ENCODE results near the gene MTCH1.
A peak's percentile ranks its signal among the peaks of the same experiment; 100 is the strongest.

Gene MTCH1

GRCh38 chr6:36986704-36987047, 680 bp upstream of the MTCH1 start:
- Histone ChIP-seq H3K27me3 (ENCODE audit: control insufficient read depth, insufficient read depth, low read length, poor library complexity, severe bottlenecking) (no peaks in the 10 kb centered on the region), H3K9me3 (ENCODE audit: control insufficient read depth, low read length) (no peaks in the 10 kb centered on the region), H3K36me3 (ENCODE audit: control insufficient read depth, insufficient read depth, low read length) (no peaks in the 10 kb centered on the region), H3K4me1 (ENCODE audit: control insufficient read depth, insufficient read depth, low read length) (peaks cover 25% of the 10 kb centered on the region), H3K27ac (ENCODE audit: insufficient read depth, low read depth, low read length, poor library complexity, severe bottlenecking) (peak overlapping the region; percentile 70), H3K4me3 (ENCODE audit: insufficient read depth, low read depth, low read length) (peak overlapping the region; percentile 91)
- WGBS, 2 experiments = 8 to 9% methylated on average over 7 to 8 of the region's 8 CpGs

DNA sequence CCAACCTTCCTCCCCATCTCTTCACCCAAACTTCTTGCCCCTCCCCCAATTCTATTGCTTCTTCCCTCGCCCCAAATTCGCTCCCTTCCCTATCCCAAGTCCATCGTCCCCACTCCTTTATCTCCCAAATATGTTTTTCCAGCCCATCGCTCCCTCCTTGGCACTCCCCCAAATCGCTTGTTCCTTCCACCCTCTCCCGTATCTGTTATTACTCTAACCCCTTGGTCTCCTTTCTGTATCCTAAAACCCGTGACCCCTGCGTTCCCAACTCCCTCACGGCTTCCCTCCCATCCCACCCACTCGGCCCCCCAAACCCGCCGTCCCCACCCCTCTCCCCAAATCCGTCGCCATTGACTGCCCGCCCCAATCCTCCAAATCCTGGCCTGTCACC, 584 bp downstream of the MTCH1 start:
- peak overlapping the region; percentile 64 for H3K27ac ChIP-seq (ENCODE audit: insufficient read depth, low read depth, low read length, poor library complexity, severe bottlenecking)
- peaks cover 38% of the 10 kb centered on the region for H3K4me1 ChIP-seq (ENCODE audit: control insufficient read depth, insufficient read depth, low read length)
- no peaks in the 10 kb centered on the region for H3K36me3 ChIP-seq (ENCODE audit: control insufficient read depth, insufficient read depth, low read length)
- peak overlapping the region; percentile 91 for H3K4me3 ChIP-seq (ENCODE audit: insufficient read depth, low read depth, low read length)
- no peaks in the 10 kb centered on the region for H3K9me3 ChIP-seq (ENCODE audit: control insufficient read depth, low read length)
- H3K27me3 ChIP-seq (ENCODE audit: control insufficient read depth, insufficient read depth, low read length, poor library complexity, severe bottlenecking) = no peaks in the 10 kb centered on the region
- WGBS, 2 experiments = 0% methylated on average over 14 to 15 of the region's 15 CpGs

DNA sequence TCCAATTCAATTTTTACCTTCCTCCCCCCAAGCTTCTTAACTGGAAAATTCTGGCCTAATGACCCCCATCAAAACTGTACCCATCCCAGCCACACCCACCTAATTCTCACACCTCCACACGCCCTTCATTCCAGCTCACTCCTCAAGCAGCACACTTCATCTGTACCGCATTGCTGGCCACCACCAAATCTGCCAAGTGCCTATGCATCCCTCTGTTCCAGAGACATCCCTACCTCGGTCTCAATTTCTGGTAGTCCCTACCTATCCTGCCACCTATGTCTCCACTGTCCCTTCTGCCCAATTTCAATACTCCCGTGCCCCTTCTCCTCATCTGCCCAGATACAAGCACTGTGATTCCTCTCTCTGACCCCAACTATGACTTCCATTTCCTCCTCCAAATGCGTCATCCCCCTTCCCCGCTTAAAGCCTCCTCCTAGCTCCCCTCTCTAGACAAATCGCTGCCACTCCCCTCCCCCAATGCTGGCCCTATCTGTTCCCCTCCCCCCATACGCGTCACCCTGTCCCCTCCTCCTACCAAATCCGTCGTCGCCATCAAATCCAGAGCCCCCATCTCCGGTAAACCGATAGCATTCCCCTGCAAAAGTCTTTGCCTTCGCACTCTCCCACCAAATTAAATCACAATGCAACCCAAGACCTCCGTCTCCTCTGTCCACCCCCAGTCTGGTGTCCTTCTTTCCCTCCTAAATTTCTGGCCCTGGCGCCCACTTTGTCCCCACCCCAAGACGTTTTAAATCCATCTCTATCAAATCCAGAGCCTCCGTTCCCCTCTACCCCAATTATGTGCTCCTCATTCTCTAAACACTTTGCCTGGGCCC, 1.2 kb downstream of the MTCH1 start:
- 5 to 7% methylated on average over 19 of the region's 19 CpGs for WGBS, 2 experiments
- H3K27ac ChIP-seq (ENCODE audit: insufficient read depth, low read depth, low read length, poor library complexity, severe bottlenecking) = peak overlapping the region; percentile 38

DNA sequence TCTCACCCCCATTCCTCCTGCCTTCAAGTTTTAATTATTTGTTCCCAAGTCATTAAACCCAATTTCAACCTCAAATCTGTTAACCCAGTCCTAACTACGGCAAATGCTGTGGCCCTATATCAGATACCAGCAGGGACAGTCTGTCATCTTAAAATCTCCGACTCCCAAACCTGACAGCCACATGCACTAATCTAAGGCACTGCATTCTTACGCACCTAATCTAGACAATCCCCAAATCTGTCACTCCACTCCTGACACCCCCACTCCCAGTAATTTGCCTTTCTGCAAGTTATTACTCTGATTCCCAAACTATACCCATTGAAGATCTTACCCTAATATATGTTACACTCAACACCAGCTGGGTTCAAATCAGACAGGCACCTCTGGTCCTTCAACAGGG, 2.5 kb downstream of the MTCH1 start:
- peaks cover 39% of the 10 kb centered on the region for H3K4me1 ChIP-seq (ENCODE audit: control insufficient read depth, insufficient read depth, low read length)
- H3K4me3 ChIP-seq (ENCODE audit: insufficient read depth, low read depth, low read length) = no peak overlapping the region
- H3K27me3 ChIP-seq (ENCODE audit: control insufficient read depth, insufficient read depth, low read length, poor library complexity, severe bottlenecking) = no peaks in the 10 kb centered on the region
- no peak overlapping the region for H3K27ac ChIP-seq (ENCODE audit: insufficient read depth, low read depth, low read length, poor library complexity, severe bottlenecking)
- H3K36me3 ChIP-seq (ENCODE audit: control insufficient read depth, insufficient read depth, low read length) = peaks cover 3% of the 10 kb centered on the region
- 95 to 96% methylated on average over 3 of the region's 3 CpGs for WGBS, 2 experiments
- no peaks in the 10 kb centered on the region for H3K9me3 ChIP-seq (ENCODE audit: control insufficient read depth, low read length)

More for the DNA sequence above, 1.2 kb downstream of the MTCH1 start:
- Histone ChIP-seq H3K9me3 (ENCODE audit: control insufficient read depth, low read length) (no peaks in the 10 kb centered on the region), H3K27me3 (ENCODE audit: control insufficient read depth, insufficient read depth, low read length, poor library complexity, severe bottlenecking) (no peaks in the 10 kb centered on the region), H3K36me3 (ENCODE audit: control insufficient read depth, insufficient read depth, low read length) (no peaks in the 10 kb centered on the region), H3K4me1 (ENCODE audit: control insufficient read depth, insufficient read depth, low read length) (peaks cover 39% of the 10 kb centered on the region), H3K4me3 (ENCODE audit: insufficient read depth, low read depth, low read length) (peak overlapping the region; percentile 91)

- WGBS, 2 experiments = 77 to 78% methylated on average over 14 of the region's 14 CpGs
- no peaks in the 10 kb centered on the region for H3K27me3 ChIP-seq (ENCODE audit: control insufficient read depth, insufficient read depth, low read length, poor library complexity, severe bottlenecking)
- no peaks in the 10 kb centered on the region for H3K9me3 ChIP-seq (ENCODE audit: control insufficient read depth, low read length)
- no peak overlapping the region for H3K4me3 ChIP-seq (ENCODE audit: insufficient read depth, low read depth, low read length)
- H3K4me1 ChIP-seq (ENCODE audit: control insufficient read depth, insufficient read depth, low read length) = peaks cover 35% of the 10 kb centered on the region
- H3K27ac ChIP-seq (ENCODE audit: insufficient read depth, low read depth, low read length, poor library complexity, severe bottlenecking) = no peak overlapping the region
- peaks cover 27% of the 10 kb centered on the region for H3K36me3 ChIP-seq (ENCODE audit: control insufficient read depth, insufficient read depth, low read length)
Measured at GRCh38 chr6:36980876-36981619, 4.9 kb downstream of the MTCH1 start.

DNA sequence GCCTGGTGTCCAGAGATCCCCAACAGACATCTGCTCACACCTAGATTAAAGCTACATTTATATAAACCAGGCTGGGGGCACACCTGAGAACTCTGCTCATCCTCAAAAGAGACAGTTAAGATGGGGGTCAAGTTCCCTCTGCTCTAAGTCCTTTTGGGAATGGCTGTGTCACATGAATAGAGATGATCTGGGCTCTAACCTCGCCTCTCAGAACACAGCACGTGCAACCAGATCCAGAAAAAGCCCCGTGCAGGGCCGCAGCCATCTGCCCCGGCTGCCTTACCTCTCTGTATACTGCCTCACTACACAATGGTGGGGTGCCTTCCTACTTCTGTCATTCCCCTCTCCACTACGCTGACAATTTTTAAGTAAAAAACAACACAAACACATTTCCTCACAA, 5.9 kb downstream of the MTCH1 start:
- Histone ChIP-seq H3K36me3 (ENCODE audit: control insufficient read depth, insufficient read depth, low read length) (peaks cover 37% of the 10 kb centered on the region), H3K4me1 (ENCODE audit: control insufficient read depth, insufficient read depth, low read length) (peaks cover 35% of the 10 kb centered on the region), H3K27ac (ENCODE audit: insufficient read depth, low read depth, low read length, poor library complexity, severe bottlenecking) (no peak overlapping the region), H3K27me3 (ENCODE audit: control insufficient read depth, insufficient read depth, low read length, poor library complexity, severe bottlenecking) (no peaks in the 10 kb centered on the region), H3K9me3 (ENCODE audit: control insufficient read depth, low read length) (no peaks in the 10 kb centered on the region), H3K4me3 (ENCODE audit: insufficient read depth, low read depth, low read length) (no peak overlapping the region)
- WGBS, 2 experiments = 90 to 93% methylated on average over 6 of the region's 6 CpGs

GRCh38 chr6:36979347-36979742, 6.7 kb downstream of the MTCH1 start:
- Histone ChIP-seq H3K4me1 (ENCODE audit: control insufficient read depth, insufficient read depth, low read length) (peaks cover 31% of the 10 kb centered on the region), H3K36me3 (ENCODE audit: control insufficient read depth, insufficient read depth, low read length) (peaks cover 45% of the 10 kb centered on the region), H3K27me3 (ENCODE audit: control insufficient read depth, insufficient read depth, low read length, poor library complexity, severe bottlenecking) (no peaks in the 10 kb centered on the region), H3K4me3 (ENCODE audit: insufficient read depth, low read depth, low read length) (no peak overlapping the region), H3K9me3 (ENCODE audit: control insufficient read depth, low read length) (no peaks in the 10 kb centered on the region), H3K27ac (ENCODE audit: insufficient read depth, low read depth, low read length, poor library complexity, severe bottlenecking) (no peak overlapping the region)
- WGBS, 2 experiments = 88% methylated on average over 3 to 4 of the region's 4 CpGs

GRCh38 chr6:36978421-36979346, 7.3 kb downstream of the MTCH1 start:
- no peaks in the 10 kb centered on the region for H3K27me3 ChIP-seq (ENCODE audit: control insufficient read depth, insufficient read depth, low read length, poor library complexity, severe bottlenecking)
- H3K4me1 ChIP-seq (ENCODE audit: control insufficient read depth, insufficient read depth, low read length) = peaks cover 24% of the 10 kb centered on the region
- H3K36me3 ChIP-seq (ENCODE audit: control insufficient read depth, insufficient read depth, low read length) = peaks cover 48% of the 10 kb centered on the region
- no peak overlapping the region for H3K4me3 ChIP-seq (ENCODE audit: insufficient read depth, low read depth, low read length)
- no peak overlapping the region for H3K27ac ChIP-seq (ENCODE audit: insufficient read depth, low read depth, low read length, poor library complexity, severe bottlenecking)
- 92 to 96% methylated on average over 11 of the region's 11 CpGs for WGBS, 2 experiments
- H3K9me3 ChIP-seq (ENCODE audit: control insufficient read depth, low read length) = no peaks in the 10 kb centered on the region

DNA sequence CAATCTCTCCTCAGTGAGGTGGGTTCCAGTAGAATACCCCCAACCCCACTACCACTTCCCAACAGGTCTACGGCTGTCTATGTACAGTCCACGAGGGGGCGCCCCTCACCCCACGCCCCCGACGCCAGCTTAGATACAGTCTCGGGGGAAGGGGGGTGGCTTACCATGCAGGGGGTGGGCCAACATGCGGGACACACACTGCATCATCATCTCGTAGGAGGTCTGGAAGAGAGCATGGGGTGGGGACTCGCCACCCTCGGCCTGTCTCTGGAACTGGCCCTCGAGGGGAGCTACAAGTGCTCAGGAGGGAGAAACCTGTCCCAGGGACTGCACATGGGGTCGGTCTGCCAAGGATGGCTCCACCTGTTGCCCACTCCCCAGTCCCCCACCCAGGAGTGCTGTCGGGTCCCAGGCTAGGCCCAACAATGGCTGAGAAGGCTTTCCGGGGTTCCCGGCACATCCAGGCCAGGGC, 8.5 kb downstream of the MTCH1 start:
- Histone ChIP-seq H3K4me3 (ENCODE audit: insufficient read depth, low read depth, low read length) (no peak overlapping the region), H3K27me3 (ENCODE audit: control insufficient read depth, insufficient read depth, low read length, poor library complexity, severe bottlenecking) (no peaks in the 10 kb centered on the region), H3K27ac (ENCODE audit: insufficient read depth, low read depth, low read length, poor library complexity, severe bottlenecking) (no peak overlapping the region), H3K4me1 (ENCODE audit: control insufficient read depth, insufficient read depth, low read length) (peaks cover 19% of the 10 kb centered on the region), H3K9me3 (ENCODE audit: control insufficient read depth, low read length) (no peaks in the 10 kb centered on the region), H3K36me3 (ENCODE audit: control insufficient read depth, insufficient read depth, low read length) (peaks cover 58% of the 10 kb centered on the region)
- WGBS, 2 experiments = 88 to 91% methylated on average over 16 of the region's 16 CpGs

All from ectodermal cell (in vitro differentiated cells).